SK-N-MC (cell line): ENCODE results near the gene OVOL2.
A peak's percentile ranks its signal among the peaks of the same experiment; 100 is the strongest.
"Not testable (repeated sequence)": the region's sequence is repeated elsewhere in the genome, so short reads cannot be mapped to it uniquely, and the experiment has no call there.

Experiments
- DNase-seq: peaks from one replicate; pipeline ENCODE4 v3.0.0-alpha.2; 2011; ENCODE audit warnings: low read depth, low spot score
- H3K27ac ChIP-seq: fragments of 200-600 bp; sonication (generic); 2 replicates; pipeline ENCODE4 v1.5.1; 2016; ENCODE audit warnings: mixed run types
- H3K36me3 ChIP-seq: fragments of 200-600 bp; sonication (generic); 2 replicates; pipeline ENCODE4 v1.6.1; 2017; ENCODE audit warnings: antibody characterized with exemption, low read length, mixed read lengths; ENCODE audit not compliant: insufficient read depth
- H3K4me3 ChIP-seq: fragments of 200-600 bp; sonication (generic); 2 replicates; pipeline ENCODE4 v1.5.1; 2016
- H3K9ac ChIP-seq: fragments of 200-600 bp; sonication (generic); 2 replicates; pipeline ENCODE4 v1.8.0; 2017; ENCODE audit warnings: mixed run types, mixed read lengths; ENCODE audit not compliant: insufficient read length
- H3K9me3 ChIP-seq: fragments of 200-600 bp; sonication (generic); 2 replicates; pipeline ENCODE4 v1.6.1; 2017; ENCODE audit warnings: low read depth, mild to moderate bottlenecking, antibody characterized with exemption, low read length, moderate library complexity, mixed read lengths
- EZH2 ChIP-seq: fragments of 200-600 bp; sonication (generic); IDR thresholded peaks from one replicate; pipeline ENCODE4 v1.6.1; 2017; ENCODE audit warnings: antibody characterized with exemption
- FOXP2 ChIP-seq: optimal IDR thresholded peaks from 2 replicates; pipeline ENCODE3; 2011; ENCODE audit warnings: mild to moderate bottlenecking, moderate library complexity; ENCODE audit not compliant: insufficient read depth; ENCODE audit errors: extremely low read length, control extremely low read depth
- POLR2AphosphoS5 ChIP-seq: IDR thresholded peaks from 2 replicates; pipeline ENCODE4 v1.6.1; 2012; ENCODE audit warnings: mild to moderate bottlenecking, low read depth, low read length, borderline replicate concordance

Gene OVOL2

DNA sequence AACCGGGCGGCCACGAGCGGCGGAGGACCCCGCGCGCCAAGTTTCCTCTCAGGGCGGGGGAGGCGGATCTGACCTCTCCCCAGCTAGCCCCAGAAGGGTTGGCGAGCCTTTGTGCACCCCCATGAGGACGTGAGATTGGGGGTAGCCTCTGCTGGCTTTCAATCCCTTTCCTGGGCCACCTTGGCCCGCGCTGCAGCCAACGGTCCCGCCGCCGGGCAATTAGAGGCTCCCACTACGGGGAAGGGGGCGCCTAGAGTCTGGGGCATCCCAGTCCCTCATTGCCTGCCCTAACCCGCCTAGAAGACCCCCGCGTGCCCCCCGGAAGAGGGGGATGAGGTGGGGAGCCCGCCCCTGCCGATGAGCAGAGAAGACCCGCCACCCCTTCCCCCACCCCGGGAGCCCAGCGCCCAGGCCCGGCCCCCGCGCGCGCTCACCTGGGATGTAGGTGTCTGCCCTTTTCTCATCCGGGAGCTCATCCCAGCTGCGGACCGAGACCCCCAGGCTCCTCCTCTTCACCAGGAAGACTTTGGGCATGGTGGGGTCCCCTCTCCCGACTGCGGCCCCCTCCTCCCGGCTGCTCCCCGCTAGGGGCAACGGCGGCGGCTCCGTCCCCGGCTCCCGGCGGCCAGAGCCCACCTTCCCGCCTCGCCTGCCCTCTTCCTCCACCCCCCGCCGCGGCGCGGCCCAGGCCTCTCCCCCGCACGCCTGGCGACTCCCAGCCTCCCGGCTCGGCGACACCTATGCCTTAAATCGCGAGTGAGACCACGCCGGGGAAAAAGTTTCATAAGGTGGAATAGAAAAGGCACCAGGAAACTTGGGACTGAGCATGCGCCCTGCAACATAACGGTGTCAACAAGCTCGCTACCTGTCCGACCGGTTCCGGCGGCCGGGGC is at the start of gene OVOL2:
TSS of gene OVOL2 (minus strand) at position 816 of the 893 bp plus-strand sequence. CDS start at position 534, 282 bp downstream.
- Histone ChIP-seq H3K27ac (no peak within 1 kb of the TSS), H3K4me3 (peak within 1 kb of the TSS; percentile 76), H3K9ac (no peak within 1 kb of the TSS)

DNA sequence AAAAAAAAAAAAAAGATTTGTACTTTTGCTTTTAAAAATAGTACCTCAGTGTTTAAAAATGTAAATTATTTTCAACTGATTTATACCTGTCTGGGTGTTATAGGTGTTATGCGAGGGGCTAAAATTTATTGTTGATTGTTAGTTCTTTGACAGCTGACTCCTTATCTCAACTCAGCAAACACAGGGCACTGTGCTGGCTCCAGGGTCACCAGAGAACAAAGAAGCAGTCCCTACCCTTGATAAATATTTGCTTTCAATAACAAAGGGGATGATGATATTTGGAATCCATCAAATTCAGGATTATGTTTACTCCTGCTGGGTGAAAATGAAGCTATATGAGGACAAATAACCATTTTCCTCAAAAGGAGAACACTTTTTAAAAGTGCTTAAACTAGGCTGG is 45.8 kb upstream of the OVOL2 start:
- Histone ChIP-seq H3K27ac (no peak overlapping the region), H3K4me3 (no peak overlapping the region), H3K9me3 (no peaks in the 10 kb centered on the region), H3K9ac (no peak overlapping the region), H3K36me3 (no peaks in the 10 kb centered on the region)
- TF ChIP-seq FOXP2, result no peak
- no peak for TF ChIP-seq POLR2AphosphoS5
- DNase-seq, result no peak

More for the DNA sequence above, at the start of gene OVOL2:
- no peak for DNase-seq
- Histone ChIP-seq H3K9me3 (no peaks in the 10 kb centered on the region), H3K36me3 (no peaks in the 10 kb centered on the region)
- TF ChIP-seq FOXP2 (no peak), POLR2AphosphoS5 (no peak), EZH2 (no peak)

DNA sequence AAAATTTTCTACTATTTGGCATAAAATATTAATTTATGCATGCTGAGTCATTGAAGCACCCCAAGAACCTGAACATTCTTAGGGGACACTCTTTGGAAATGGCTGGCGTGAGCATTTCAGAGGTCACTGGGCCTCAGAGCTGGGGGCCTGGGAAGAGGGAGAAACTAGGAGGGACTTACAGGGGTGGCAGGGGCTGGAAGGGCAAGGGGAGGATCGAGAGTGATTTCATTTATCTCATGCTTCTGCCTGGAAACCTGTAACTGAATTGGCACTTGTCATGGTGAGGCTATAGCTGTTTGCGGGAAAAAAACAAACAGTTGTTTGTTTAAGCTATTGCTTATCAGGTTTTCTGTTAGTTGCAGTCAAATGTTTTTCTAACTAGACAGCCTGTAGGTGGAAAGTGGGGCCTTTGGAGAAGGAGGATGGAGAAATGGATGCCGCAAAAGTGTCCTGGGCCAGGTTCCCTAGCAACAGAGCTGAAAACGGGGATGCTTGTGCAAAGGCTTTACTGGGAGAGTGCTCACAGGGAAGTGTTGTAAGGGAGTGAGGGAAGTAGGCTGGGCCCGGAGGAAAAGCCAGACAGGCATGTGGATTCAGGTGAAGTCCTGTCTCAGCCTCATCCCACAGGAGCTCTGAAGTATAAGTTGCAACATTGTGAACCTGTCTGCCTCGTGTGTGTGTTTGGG is 43.6 kb upstream of the OVOL2 start:
- Histone ChIP-seq H3K9me3 (no peaks in the 10 kb centered on the region), H3K9ac (no peak overlapping the region), H3K36me3 (no peaks in the 10 kb centered on the region), H3K27ac (no peak overlapping the region), H3K4me3 (no peak overlapping the region)
- TF ChIP-seq EZH2 (no peak), POLR2AphosphoS5 (no peak), FOXP2 (no peak)
- DNase-seq, result no peak

DNA sequence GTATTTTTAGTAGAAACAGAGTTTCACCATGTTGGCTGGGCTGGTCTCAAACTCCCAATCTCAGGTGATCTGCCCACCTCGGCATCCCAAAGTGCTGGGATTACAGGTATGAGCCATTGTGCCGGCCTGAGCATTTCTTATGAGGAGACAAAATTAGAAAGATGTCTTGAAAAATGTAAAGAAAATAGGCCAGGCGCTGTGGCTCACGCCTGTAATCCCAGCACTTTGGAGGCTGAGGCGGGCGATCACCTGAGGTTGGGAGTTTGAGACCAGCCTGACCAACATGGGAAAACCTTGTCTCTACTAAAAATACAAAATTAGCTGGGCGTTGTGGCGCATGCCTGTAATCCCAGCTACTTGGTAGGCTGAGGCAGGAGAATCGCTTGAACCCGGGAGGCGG is 42.9 kb upstream of the OVOL2 start:
- not testable (repeated sequence) for H3K27ac ChIP-seq, DNase-seq, H3K9ac ChIP-seq, H3K4me3 ChIP-seq, H3K9me3 ChIP-seq, H3K36me3 ChIP-seq

DNA sequence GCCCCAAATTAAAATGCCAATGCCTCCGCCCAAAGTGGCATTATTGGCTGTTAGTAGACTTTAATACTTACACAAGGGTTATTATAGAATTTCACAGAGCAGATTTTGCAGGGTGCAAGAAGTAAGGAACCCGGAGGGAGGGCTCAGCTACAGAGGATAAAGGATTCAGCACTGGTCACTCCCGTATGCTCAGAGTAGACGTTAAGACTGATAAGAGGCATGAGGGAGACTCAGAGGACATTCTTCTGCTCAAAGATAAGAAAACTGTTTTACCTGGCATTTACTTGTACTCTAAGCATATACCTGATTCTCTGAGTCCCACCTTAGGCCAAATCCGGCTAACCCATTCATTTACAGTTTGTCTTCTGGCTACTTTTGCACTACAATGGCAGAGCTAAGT is 36.5 kb upstream of the OVOL2 start:
- no peak overlapping the region for H3K27ac ChIP-seq
- H3K36me3 ChIP-seq, result no peaks in the 10 kb centered on the region
- TF ChIP-seq EZH2 (no peak), FOXP2 (no peak), POLR2AphosphoS5 (no peak)
- DNase-seq, result no peak
- no peak overlapping the region for H3K9ac ChIP-seq
- H3K9me3 ChIP-seq, result no peaks in the 10 kb centered on the region
- H3K4me3 ChIP-seq, result no peak overlapping the region

DNA sequence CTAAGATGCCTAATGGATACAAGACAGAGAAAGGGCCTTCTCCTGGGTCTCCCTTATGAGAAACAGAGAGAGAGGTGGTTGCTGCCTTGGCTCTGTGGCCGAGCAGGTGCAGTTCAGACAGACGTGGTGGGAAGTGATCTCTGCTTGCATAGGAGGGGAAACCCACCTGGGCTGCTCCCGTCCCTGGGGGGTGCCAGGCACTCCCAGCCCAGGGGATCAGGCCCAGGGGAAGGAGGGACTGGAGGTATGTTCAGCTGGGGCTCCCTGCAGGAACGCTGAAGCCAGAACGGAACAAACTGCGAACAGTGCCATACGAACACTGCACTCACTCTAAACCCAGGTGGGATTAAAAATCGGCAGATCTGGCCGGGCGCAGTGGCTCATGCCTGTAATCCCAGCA is 35.7 kb upstream of the OVOL2 start:
- no peak for TF ChIP-seq EZH2
- no peak for TF ChIP-seq POLR2AphosphoS5
- TF ChIP-seq FOXP2, result no peak
- Histone ChIP-seq H3K9ac (no peak overlapping the region), H3K36me3 (no peaks in the 10 kb centered on the region), H3K27ac (no peak overlapping the region), H3K4me3 (no peak overlapping the region), H3K9me3 (no peaks in the 10 kb centered on the region)
- DNase-seq, result no peak

DNA sequence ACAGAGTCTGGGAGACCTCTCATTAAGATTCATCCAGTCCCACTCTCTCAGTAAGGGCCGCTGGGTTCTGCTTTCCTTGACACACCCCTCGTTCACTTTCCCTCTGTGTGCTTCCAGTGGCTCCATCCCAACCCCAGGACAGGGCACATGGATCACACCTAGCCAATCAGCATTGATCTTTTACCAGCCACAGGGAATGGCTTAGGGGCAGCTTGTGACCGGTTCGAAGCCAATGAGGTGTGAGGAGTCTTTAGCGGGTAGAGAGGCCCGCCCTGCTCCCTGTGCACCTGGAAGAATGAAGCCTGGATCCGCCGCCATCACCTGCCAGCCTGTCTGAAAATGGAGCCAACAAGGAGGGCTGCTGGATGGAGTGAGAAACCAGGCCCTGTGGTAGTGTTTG is 35.2 kb upstream of the OVOL2 start:
- Histone ChIP-seq H3K4me3 (no peak overlapping the region), H3K9ac (no peak overlapping the region), H3K36me3 (no peaks in the 10 kb centered on the region), H3K9me3 (no peaks in the 10 kb centered on the region), H3K27ac (no peak overlapping the region)
- TF ChIP-seq POLR2AphosphoS5 (no peak), EZH2 (no peak)
- no peak for DNase-seq

DNA sequence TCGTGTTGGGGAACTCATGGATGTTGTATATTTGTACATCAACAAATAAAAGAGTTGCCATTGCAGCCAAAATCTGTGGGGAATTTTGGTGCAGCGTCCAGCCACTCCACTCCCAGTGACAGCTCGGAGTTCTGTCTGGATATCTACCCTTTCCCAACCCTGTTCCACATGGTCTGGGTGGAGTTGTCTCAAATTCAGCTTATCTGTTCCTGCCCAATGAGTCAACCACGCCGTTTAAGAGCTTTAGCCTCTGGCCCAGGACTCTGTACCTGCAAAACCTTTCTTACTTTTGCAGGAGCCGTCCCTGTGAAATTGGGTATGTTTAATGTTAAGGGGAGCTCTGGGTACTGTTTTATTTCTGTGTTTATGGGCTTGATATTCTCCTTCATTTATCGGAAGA is 33.9 kb upstream of the OVOL2 start:
- no peak for TF ChIP-seq EZH2
- no peak for TF ChIP-seq POLR2AphosphoS5
- no peak for TF ChIP-seq FOXP2
- DNase-seq, result no peak
- no peaks in the 10 kb centered on the region for H3K9me3 ChIP-seq
- no peak overlapping the region for H3K9ac ChIP-seq
- no peak overlapping the region for H3K27ac ChIP-seq
- no peak overlapping the region for H3K4me3 ChIP-seq
- H3K36me3 ChIP-seq, result no peaks in the 10 kb centered on the region

DNA sequence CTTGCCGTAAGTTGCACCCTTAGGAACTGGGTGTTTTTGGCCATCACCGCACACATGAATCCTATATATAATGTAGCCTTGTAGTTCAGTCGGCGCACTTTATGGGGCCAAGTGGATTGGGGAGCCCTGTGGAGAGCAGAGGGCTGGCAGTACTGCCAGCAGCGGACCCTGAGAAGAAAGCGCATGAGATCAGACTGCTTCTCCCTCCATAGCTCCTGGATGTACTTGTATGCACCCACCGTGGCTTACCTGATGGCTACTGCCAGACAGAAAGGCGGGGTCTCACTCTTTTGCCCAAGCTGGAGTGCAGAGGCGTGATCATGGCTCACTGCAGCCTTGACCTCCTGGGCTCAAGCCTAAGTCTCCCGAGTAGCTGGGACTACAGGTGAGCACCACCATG is 32.8 kb upstream of the OVOL2 start:
- no peak overlapping the region for H3K9ac ChIP-seq
- TF ChIP-seq FOXP2, result no peak
- TF ChIP-seq EZH2, result no peak
- TF ChIP-seq POLR2AphosphoS5, result no peak
- no peaks in the 10 kb centered on the region for H3K9me3 ChIP-seq
- DNase-seq, result no peak
- H3K36me3 ChIP-seq, result no peaks in the 10 kb centered on the region
- no peak overlapping the region for H3K27ac ChIP-seq
- no peak overlapping the region for H3K4me3 ChIP-seq
